ENCODE data around the gene AQP11. TPM values are rescaled to one million over a fixed set of nuclear protein-coding genes. Genes with fewer than 3 reads are reported as not detected.
"Not testable (repeated sequence)": the region's sequence is repeated elsewhere in the genome, so short reads cannot be mapped to it uniquely, and the experiment has no call there.

AQP11 gene
- total RNA-seq, result not detected

- no peak for DNase-seq
Observed at GRCh38 chr11:77589521-77590193, at the start of gene AQP11. Gene AQP11, plus strand, starts transcription at chr11:77589953. Its CDS starts 40 bp downstream, at chr11:77589993.

GRCh38 chr11:77542296-77542695, 47.5 kb upstream of the AQP11 start:
- DNase-seq, result no peak

- DNase-seq, result no peak
Observed at GRCh38 chr11:77547047-77547836, 42.5 kb upstream of the AQP11 start.

GRCh38 chr11:77547863-77548551, 41.7 kb upstream of the AQP11 start:
- peak; percentile 23 for DNase-seq

- no peak for DNase-seq
Observed at GRCh38 chr11:77548552-77549445, 41.0 kb upstream of the AQP11 start.

GRCh38 chr11:77551426-77551825, 38.3 kb upstream of the AQP11 start:
- DNase-seq, result not testable (repeated sequence)

- no peak for DNase-seq
Observed at GRCh38 chr11:77557553-77557952, 32.2 kb upstream of the AQP11 start.

GRCh38 chr11:77558380-77558779, 31.4 kb upstream of the AQP11 start:
- no peak for DNase-seq

GRCh38 chr11:77559686-77560401, 29.9 kb upstream of the AQP11 start:
- DNase-seq, result no peak

GRCh38 chr11:77560605-77561004, 29.1 kb upstream of the AQP11 start:
- no peak for DNase-seq

GRCh38 chr11:77561257-77561656, 28.5 kb upstream of the AQP11 start:
- no peak for DNase-seq

GRCh38 chr11:77568306-77568705, 21.4 kb upstream of the AQP11 start:
- DNase-seq, result no peak

GRCh38 chr11:77568916-77569675, 20.7 kb upstream of the AQP11 start:
- no peak for DNase-seq

- DNase-seq, result no peak
Observed at GRCh38 chr11:77569676-77570070, 20.1 kb upstream of the AQP11 start.

- not testable (repeated sequence) for DNase-seq
Observed at GRCh38 chr11:77570896-77571295, 18.9 kb upstream of the AQP11 start.

GRCh38 chr11:77575428-77575827, 14.3 kb upstream of the AQP11 start:
- not testable (repeated sequence) for DNase-seq

- no peak for DNase-seq
Observed at GRCh38 chr11:77580712-77581337, 8.9 kb upstream of the AQP11 start.

- DNase-seq, result no peak
Observed at GRCh38 chr11:77589181-77589520, 602 bp upstream of the AQP11 start.

GRCh38 chr11:77590194-77590782, 535 bp downstream of the AQP11 start:
- DNase-seq, result no peak

- DNase-seq, result no peak
Observed at GRCh38 chr11:77592727-77593126, 3.0 kb downstream of the AQP11 start.
